Lung (tissue), 12 donors: ENCODE data around the gene TMTC3. TPM values are rescaled to one million over a fixed set of nuclear protein-coding genes. Genes with fewer than 3 reads are reported as not detected.
"Not testable (repeated sequence)": the region's sequence is repeated elsewhere in the genome, so short reads cannot be mapped to it uniquely, and the experiment has no call there.

Source experiments
- ATAC-seq: fragments of 200-7000 bp; cut with Tn5 transposase; one replicate; pipeline ENCODE4 v1.9.1; 2020; ENCODE audit warnings: moderate number of reproducible peaks; ENCODE audit not compliant: insufficient read depth, low FRiP score
- DNase-seq, 3 donors: peaks; one replicate each; pipeline ENCODE4 v3.0.0-alpha.2; 2013 to 2017
- H3K27ac ChIP-seq, 2 donors: one replicate each; pipeline ENCODE4 v1.5.1; 2013; ENCODE audit warnings: mild to moderate bottlenecking in 2 of 2, moderate library complexity in 2 of 2, control low read depth in 1 of 2, inconsistent platforms in 1 of 2, low read depth in 1 of 2, low read length in 1 of 2
- H3K27me3 ChIP-seq, 3 donors: one replicate each; pipeline ENCODE4 v1.5.1; 2013; ENCODE audit warnings: low read length in 2 of 3; ENCODE audit not compliant: control insufficient read depth in 3 of 3, insufficient read depth in 3 of 3
- H3K36me3 ChIP-seq, 4 donors: one replicate each; pipeline ENCODE4 v1.5.1; 2013; ENCODE audit warnings: low read length in 4 of 4, mild to moderate bottlenecking in 1 of 4, moderate library complexity in 1 of 4; ENCODE audit not compliant: control insufficient read depth in 4 of 4, insufficient read depth in 4 of 4
- H3K4me1 ChIP-seq, 5 donors: one replicate each; pipeline ENCODE4 v1.5.1; 2013; ENCODE audit warnings: low read length in 5 of 5, mild to moderate bottlenecking in 2 of 5, moderate library complexity in 1 of 5; ENCODE audit not compliant: control insufficient read depth in 5 of 5, insufficient read depth in 5 of 5
- H3K4me3 ChIP-seq: one replicate; pipeline ENCODE4 v1.5.1; 2013; ENCODE audit warnings: mild to moderate bottlenecking, control low read depth, moderate library complexity
- H3K9ac ChIP-seq, 2 donors: one replicate each; pipeline ENCODE4 v1.5.1; 2013; ENCODE audit warnings: low read length in 2 of 2, control low read depth in 1 of 2; ENCODE audit not compliant: insufficient read depth in 1 of 2
- H3K9me3 ChIP-seq, 4 donors: one replicate each; pipeline ENCODE4 v1.5.1; 2013; ENCODE audit warnings: low read length in 3 of 4, mild to moderate bottlenecking in 1 of 4, moderate library complexity in 1 of 4; ENCODE audit not compliant: control insufficient read depth in 4 of 4, insufficient read depth in 3 of 4
- WGBS, 2 donors: extraction: QIAGEN DNeasy Blood & Tissue Kit; methylation state at CpG; one replicate each; pipeline ENCODE4 v1.1.7; 2013; 5-methylcytosine and 5-hydroxymethylcytosine counted together
- polyA plus RNA-seq, 2 donors: library from polyadenylated mRNA; stranded (reverse); fragments of 200-250 nt; gene quantifications; one replicate each; pipeline ENCODE4 v1.2.1, GENCODE V29; 2013
- total RNA-seq, 2 donors: library from RNA; depleted of rRNA in 1 of 2; stranded (reverse); fragments of >200 nt in 1 of 2; gene quantifications; one replicate each; pipeline ENCODE4 v1.2.1, GENCODE V29; 2014 to 2021
- TF ChIP-seq, protein P1 (sequence below): IDR thresholded peaks from 2 replicates; pipeline ENCODE4 v1.5.1; 2012; ENCODE audit warnings: mild to moderate bottlenecking; ENCODE audit errors: control extremely low read depth, extremely low read depth
- donor health status: control.
- donor health status: control.
- donor health status: Bipolar disorder and iron deficiency.
- donor health status: healthy.
- donor health status: DM: yes; HTN: yes; CAD: no.

TMTC3 gene
- total and polyA plus RNA-seq, 4 donors: 3.4 to 36.2 (median 10.8) TPM

GRCh38 chr12:88127099-88127498 lies 15.0 kb upstream of the TMTC3 start:
- peaks cover 4 to 29% (median 12%) of the 10 kb centered on the region in 4 donors for H3K36me3 ChIP-seq
- WGBS, 2 donors: 99% methylated on average over 3 of the region's 3 CpGs
- DNase-seq (no peak), ATAC-seq (no peak)
- no peak overlapping the region for H3K27ac ChIP-seq
- no peaks in the 10 kb centered on the region for H3K9me3 ChIP-seq
- no peaks in the 10 kb centered on the region for H3K4me1 ChIP-seq
- TF ChIP-seq, protein P1, sequence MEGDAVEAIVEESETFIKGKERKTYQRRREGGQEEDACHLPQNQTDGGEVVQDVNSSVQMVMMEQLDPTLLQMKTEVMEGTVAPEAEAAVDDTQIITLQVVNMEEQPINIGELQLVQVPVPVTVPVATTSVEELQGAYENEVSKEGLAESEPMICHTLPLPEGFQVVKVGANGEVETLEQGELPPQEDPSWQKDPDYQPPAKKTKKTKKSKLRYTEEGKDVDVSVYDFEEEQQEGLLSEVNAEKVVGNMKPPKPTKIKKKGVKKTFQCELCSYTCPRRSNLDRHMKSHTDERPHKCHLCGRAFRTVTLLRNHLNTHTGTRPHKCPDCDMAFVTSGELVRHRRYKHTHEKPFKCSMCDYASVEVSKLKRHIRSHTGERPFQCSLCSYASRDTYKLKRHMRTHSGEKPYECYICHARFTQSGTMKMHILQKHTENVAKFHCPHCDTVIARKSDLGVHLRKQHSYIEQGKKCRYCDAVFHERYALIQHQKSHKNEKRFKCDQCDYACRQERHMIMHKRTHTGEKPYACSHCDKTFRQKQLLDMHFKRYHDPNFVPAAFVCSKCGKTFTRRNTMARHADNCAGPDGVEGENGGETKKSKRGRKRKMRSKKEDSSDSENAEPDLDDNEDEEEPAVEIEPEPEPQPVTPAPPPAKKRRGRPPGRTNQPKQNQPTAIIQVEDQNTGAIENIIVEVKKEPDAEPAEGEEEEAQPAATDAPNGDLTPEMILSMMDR: no peak
- H3K9ac ChIP-seq: no peak overlapping the region
- no peak overlapping the region for H3K4me3 ChIP-seq
- H3K27me3 ChIP-seq: no peaks in the 10 kb centered on the region

- WGBS, 2 donors: 94 to 98% methylated on average over 3 of the region's 3 CpGs
- Histone ChIP-seq H3K27ac (no peak overlapping the region), H3K4me1 (no peaks in the 10 kb centered on the region), H3K9ac (no peak overlapping the region), H3K27me3 (no peaks in the 10 kb centered on the region), H3K36me3 (peaks cover 4 to 26% (median 10%) of the 10 kb centered on the region in 4 donors), H3K9me3 (no peaks in the 10 kb centered on the region), H3K4me3 (no peak overlapping the region)
- ATAC-seq (no peak), DNase-seq (no peak)
- TF ChIP-seq, protein P1: no peak
Observed at GRCh38 chr12:88127855-88128254, 14.3 kb upstream of the TMTC3 start.

GRCh38 chr12:88132392-88132791 lies 9.7 kb upstream of the TMTC3 start:
- Histone ChIP-seq H3K27ac (no peak overlapping the region), H3K27me3 (no peaks in the 10 kb centered on the region), H3K9ac (no peak overlapping the region), H3K4me1 (no peaks in the 10 kb centered on the region), H3K4me3 (no peak overlapping the region), H3K9me3 (no peaks in the 10 kb centered on the region), H3K36me3 (peaks cover 0 to 13% (median 5%) of the 10 kb centered on the region in 4 donors)
- no peak for DNase-seq
- no peak for ATAC-seq
- TF ChIP-seq, protein P1: no peak

DNA sequence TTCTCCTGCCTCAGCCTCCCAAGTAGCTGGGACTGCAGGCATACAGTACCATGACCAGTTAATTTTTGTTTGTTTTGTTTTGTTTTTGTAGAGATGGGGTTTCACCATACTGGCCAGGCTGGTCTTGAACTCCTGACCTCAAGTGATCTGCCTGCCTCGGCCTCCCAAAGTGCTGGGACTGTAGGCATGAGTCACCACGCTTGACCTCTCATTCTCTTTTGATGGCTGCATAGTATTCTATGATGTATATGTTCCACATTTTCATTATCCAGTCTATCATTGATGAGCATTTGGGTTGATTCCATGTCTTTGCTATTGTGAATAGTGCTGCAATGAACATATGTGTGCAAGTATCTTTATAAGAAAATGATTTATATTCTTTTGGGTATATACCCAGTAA lies 8.9 kb upstream of the TMTC3 start:
- ATAC-seq, H3K4me3 ChIP-seq, DNase-seq, H3K27me3 ChIP-seq, H3K9me3 ChIP-seq, H3K27ac ChIP-seq, H3K9ac ChIP-seq, H3K4me1 ChIP-seq: not testable (repeated sequence)
- peaks cover 0 to 12% (median 3%) of the 10 kb centered on the region in 4 donors for H3K36me3 ChIP-seq
- 98% methylated on average over 2 of the region's 2 CpGs for WGBS, 2 donors

DNA sequence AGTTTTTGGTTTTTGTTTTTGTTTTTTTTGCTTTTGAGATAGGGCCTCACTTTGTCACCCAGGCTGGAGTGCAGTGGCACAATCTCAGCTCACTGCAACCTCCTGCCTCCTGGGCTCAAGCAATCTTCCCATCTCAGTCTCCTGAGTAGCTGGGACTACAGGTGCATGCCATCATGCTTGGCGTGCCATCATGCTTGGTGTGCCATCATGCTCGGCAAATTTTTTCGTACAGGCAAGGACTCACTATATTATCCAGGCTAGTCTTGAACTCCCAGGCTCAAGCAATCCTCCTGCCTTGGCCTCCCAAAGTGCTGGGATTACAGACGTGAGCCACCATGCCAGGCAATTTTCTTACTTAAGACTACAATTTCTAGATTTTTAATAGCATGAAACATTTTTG lies 2.4 kb upstream of the TMTC3 start:
- not testable (repeated sequence) for H3K4me3 ChIP-seq, H3K9me3 ChIP-seq, H3K9ac ChIP-seq, H3K27ac ChIP-seq, H3K36me3 ChIP-seq, ATAC-seq, H3K27me3 ChIP-seq, DNase-seq
- H3K4me1 ChIP-seq: peaks cover 0 to 11% (median 3%) of the 10 kb centered on the region in 5 donors
- WGBS, 2 donors: 97% methylated on average over 4 of the region's 4 CpGs
